WTC11 (cell line): Measurements from ENCODE around the gene GNPDA2. TPM values are rescaled to one million over a fixed set of nuclear protein-coding genes. Genes with fewer than 3 reads are reported as not detected.

Source experiments
- ATAC-seq: fragments of 200-7000 bp; cut with Tn5 transposase; 2 replicates; pipeline ENCODE4 v1.10.0; 2021; ENCODE audit warnings: mild to moderate bottlenecking, moderate library complexity
- CTCF ChIA-PET: fragments of 300-600 bp; sonication (Branson Sonifier 250); formaldehyde crosslinking; loops from one replicate; lab custom pipeline; 2021; ENCODE audit warnings: antibody characterized with exemption; lab: Charles Lee
- POLR2A ChIA-PET: fragments of 350-600 bp; sonication (Branson Sonifier 250); formaldehyde crosslinking; loops from one replicate; lab custom pipeline; 2021; ENCODE audit warnings: antibody characterized with exemption; lab: Charles Lee
- DNase-seq: peaks from one replicate; pipeline ENCODE4 v3.0.0; 2021; ENCODE audit warnings: low spot score
- H3K27ac Mint-ChIP-seq: 2 replicates; pipeline ENCODE4 v1.8.0; 2021; ENCODE audit warnings: mixed read lengths
- H3K27me3 Mint-ChIP-seq: 2 replicates; pipeline ENCODE4 v1.8.0; 2021; ENCODE audit warnings: low read depth, mild to moderate bottlenecking, moderate library complexity, mixed read lengths
- H3K36me3 Mint-ChIP-seq: 2 replicates; pipeline ENCODE4 v1.8.0; 2021; ENCODE audit warnings: mixed read lengths
- H3K4me1 Mint-ChIP-seq: 2 replicates; pipeline ENCODE4 v1.8.0; 2022; ENCODE audit warnings: mixed read lengths
- H3K4me3 Mint-ChIP-seq: 2 replicates; pipeline ENCODE4 v1.8.0; 2021; ENCODE audit warnings: mild to moderate bottlenecking, moderate library complexity, mixed read lengths
- H3K9me3 Mint-ChIP-seq: 2 replicates; pipeline ENCODE4 v1.8.0; 2021; ENCODE audit warnings: mixed read lengths
- ATF1 ChIP-seq: sonication (generic); formaldehyde crosslinking; IDR thresholded peaks from 2 replicates; pipeline ENCODE4 v1.8.1; 2023; ENCODE audit warnings: mild to moderate bottlenecking, moderate library complexity, missing genetic modification reagents
- CREM ChIP-seq: sonication (generic); formaldehyde crosslinking; IDR thresholded peaks from 2 replicates; pipeline ENCODE4 v1.8.1; 2022; ENCODE audit warnings: mild to moderate bottlenecking, missing genetic modification reagents, moderate library complexity
- E2F4 ChIP-seq: sonication (generic); formaldehyde crosslinking; IDR thresholded peaks from 2 replicates; pipeline ENCODE4 v1.8.1; 2022; ENCODE audit warnings: low read depth, mild to moderate bottlenecking, moderate library complexity, missing genetic modification reagents, borderline replicate concordance
- FOXK1 ChIP-seq: sonication (generic); formaldehyde crosslinking; IDR thresholded peaks from 2 replicates; pipeline ENCODE4 v1.8.0; 2022; ENCODE audit warnings: mild to moderate bottlenecking, moderate library complexity, missing genetic modification reagents
- JAZF1 ChIP-seq: fragments of 250-450 bp; sonication (Bioruptor Pico); IDR thresholded peaks from 2 replicates; pipeline ENCODE4 v1.9.0; 2021; ENCODE audit warnings: moderate library complexity, mild to moderate bottlenecking, inconsistent platforms
- NFYB ChIP-seq: sonication (generic); formaldehyde crosslinking; conservative IDR thresholded peaks from 2 replicates; pipeline ENCODE4 v1.8.0; 2022; ENCODE audit warnings: low read depth, missing genetic modification reagents
- PRRX2 ChIP-seq: fragments of 250-450 bp; sonication (Bioruptor Pico); IDR thresholded peaks from 2 replicates; pipeline ENCODE4 v1.8.0; 2021; ENCODE audit warnings: mild to moderate bottlenecking
- SMAD3 ChIP-seq: sonication (generic); formaldehyde crosslinking; IDR thresholded peaks from 2 replicates; pipeline ENCODE4 v1.8.0; 2022; ENCODE audit warnings: missing genetic modification reagents, mild to moderate bottlenecking, borderline replicate concordance
- SMAD4 ChIP-seq: sonication (generic); formaldehyde crosslinking; IDR thresholded peaks from 2 replicates; pipeline ENCODE4 v1.8.0; 2022; ENCODE audit warnings: mild to moderate bottlenecking, missing genetic modification reagents
- SOX15 ChIP-seq: fragments of 250-450 bp; sonication (Bioruptor Pico); IDR thresholded peaks from 2 replicates; pipeline ENCODE4 v1.9.0; 2021; ENCODE audit warnings: mild to moderate bottlenecking
- STAT6 ChIP-seq: sonication (generic); formaldehyde crosslinking; conservative IDR thresholded peaks from 2 replicates; pipeline ENCODE4 v1.8.1; 2023; ENCODE audit warnings: mild to moderate bottlenecking, low read depth, missing genetic modification reagents, moderate library complexity
- TEAD4 ChIP-seq: sonication (generic); formaldehyde crosslinking; IDR thresholded peaks from 2 replicates; pipeline ENCODE4 v1.8.0; 2022; ENCODE audit warnings: mild to moderate bottlenecking, missing genetic modification reagents
- TP53 ChIP-seq: sonication (generic); formaldehyde crosslinking; IDR thresholded peaks from 2 replicates; pipeline ENCODE4 v1.8.1; 2023; ENCODE audit warnings: mild to moderate bottlenecking, missing genetic modification reagents
- ZNF232 ChIP-seq: sonication (generic); formaldehyde crosslinking; IDR thresholded peaks from 2 replicates; pipeline ENCODE4 v1.8.0; 2022; ENCODE audit warnings: mild to moderate bottlenecking, missing genetic modification reagents
- ZNF396 ChIP-seq: fragments of 250-450 bp; sonication (Bioruptor Pico); IDR thresholded peaks from 2 replicates; pipeline ENCODE4 v1.8.0; 2021; ENCODE audit warnings: mild to moderate bottlenecking, moderate library complexity, borderline replicate concordance
- ZNF671 ChIP-seq: fragments of 250-450 bp; sonication (Bioruptor Pico); IDR thresholded peaks from 2 replicates; pipeline ENCODE4 v1.8.0; 2021; ENCODE audit warnings: mild to moderate bottlenecking
- total RNA-seq: library from RNA; stranded (reverse); gene quantifications from 3 replicates; pipeline ENCODE4 v1.2.3, GENCODE V29; 2021
- TF ChIP-seq, protein P1 (sequence below): sonication (generic); formaldehyde crosslinking; IDR thresholded peaks from 2 replicates; pipeline ENCODE4 v1.8.0; 2023; ENCODE audit warnings: missing genetic modification reagents, mild to moderate bottlenecking, borderline replicate concordance
- TF ChIP-seq, protein P2 (sequence below): sonication (generic); formaldehyde crosslinking; IDR thresholded peaks from 2 replicates; pipeline ENCODE4 v1.8.0; 2022; ENCODE audit warnings: missing genetic modification reagents

Gene GNPDA2
- total RNA-seq, 1 experiment from 2014 or later: 4.9 TPM

GRCh38 chr4:44720371-44720770, 6.0 kb downstream of the GNPDA2 start:
- ChIA-PET CTCF (no interaction called here), POLR2A (no interaction called here)
- Mint-ChIP-seq H3K4me1 (peaks cover 22% of the 10 kb centered on the region), H3K27ac (no peak overlapping the region), H3K36me3 (no peaks in the 10 kb centered on the region), H3K9me3 (no peaks in the 10 kb centered on the region), H3K27me3 (peaks cover 3% of the 10 kb centered on the region), H3K4me3 (no peak overlapping the region)
- DNase-seq (no peak), ATAC-seq (no peak)
- TF ChIP-seq ZNF396 (no peak), ZNF232 (CRISPR knock-in tag) (no peak), SOX15 (no peak), CREM (CRISPR knock-in tag) (no peak), SMAD3 (no peak), ATF1 (CRISPR knock-in tag) (no peak), PRRX2 (CRISPR knock-in tag) (no peak), TP53 (CRISPR knock-in tag) (no peak), ZNF671 (no peak), JAZF1 (CRISPR knock-in tag) (no peak), E2F4 (no peak), STAT6 (CRISPR knock-in tag) (no peak), SMAD4 (CRISPR knock-in tag) (no peak), FOXK1 (CRISPR knock-in tag) (no peak), TEAD4 (CRISPR knock-in tag) (no peak), NFYB (no peak)
- TF ChIP-seq, protein P1, sequence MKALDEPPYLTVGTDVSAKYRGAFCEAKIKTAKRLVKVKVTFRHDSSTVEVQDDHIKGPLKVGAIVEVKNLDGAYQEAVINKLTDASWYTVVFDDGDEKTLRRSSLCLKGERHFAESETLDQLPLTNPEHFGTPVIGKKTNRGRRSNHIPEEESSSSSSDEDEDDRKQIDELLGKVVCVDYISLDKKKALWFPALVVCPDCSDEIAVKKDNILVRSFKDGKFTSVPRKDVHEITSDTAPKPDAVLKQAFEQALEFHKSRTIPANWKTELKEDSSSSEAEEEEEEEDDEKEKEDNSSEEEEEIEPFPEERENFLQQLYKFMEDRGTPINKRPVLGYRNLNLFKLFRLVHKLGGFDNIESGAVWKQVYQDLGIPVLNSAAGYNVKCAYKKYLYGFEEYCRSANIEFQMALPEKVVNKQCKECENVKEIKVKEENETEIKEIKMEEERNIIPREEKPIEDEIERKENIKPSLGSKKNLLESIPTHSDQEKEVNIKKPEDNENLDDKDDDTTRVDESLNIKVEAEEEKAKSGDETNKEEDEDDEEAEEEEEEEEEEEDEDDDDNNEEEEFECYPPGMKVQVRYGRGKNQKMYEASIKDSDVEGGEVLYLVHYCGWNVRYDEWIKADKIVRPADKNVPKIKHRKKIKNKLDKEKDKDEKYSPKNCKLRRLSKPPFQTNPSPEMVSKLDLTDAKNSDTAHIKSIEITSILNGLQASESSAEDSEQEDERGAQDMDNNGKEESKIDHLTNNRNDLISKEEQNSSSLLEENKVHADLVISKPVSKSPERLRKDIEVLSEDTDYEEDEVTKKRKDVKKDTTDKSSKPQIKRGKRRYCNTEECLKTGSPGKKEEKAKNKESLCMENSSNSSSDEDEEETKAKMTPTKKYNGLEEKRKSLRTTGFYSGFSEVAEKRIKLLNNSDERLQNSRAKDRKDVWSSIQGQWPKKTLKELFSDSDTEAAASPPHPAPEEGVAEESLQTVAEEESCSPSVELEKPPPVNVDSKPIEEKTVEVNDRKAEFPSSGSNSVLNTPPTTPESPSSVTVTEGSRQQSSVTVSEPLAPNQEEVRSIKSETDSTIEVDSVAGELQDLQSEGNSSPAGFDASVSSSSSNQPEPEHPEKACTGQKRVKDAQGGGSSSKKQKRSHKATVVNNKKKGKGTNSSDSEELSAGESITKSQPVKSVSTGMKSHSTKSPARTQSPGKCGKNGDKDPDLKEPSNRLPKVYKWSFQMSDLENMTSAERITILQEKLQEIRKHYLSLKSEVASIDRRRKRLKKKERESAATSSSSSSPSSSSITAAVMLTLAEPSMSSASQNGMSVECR (CRISPR knock-in tag): no peak

DNA sequence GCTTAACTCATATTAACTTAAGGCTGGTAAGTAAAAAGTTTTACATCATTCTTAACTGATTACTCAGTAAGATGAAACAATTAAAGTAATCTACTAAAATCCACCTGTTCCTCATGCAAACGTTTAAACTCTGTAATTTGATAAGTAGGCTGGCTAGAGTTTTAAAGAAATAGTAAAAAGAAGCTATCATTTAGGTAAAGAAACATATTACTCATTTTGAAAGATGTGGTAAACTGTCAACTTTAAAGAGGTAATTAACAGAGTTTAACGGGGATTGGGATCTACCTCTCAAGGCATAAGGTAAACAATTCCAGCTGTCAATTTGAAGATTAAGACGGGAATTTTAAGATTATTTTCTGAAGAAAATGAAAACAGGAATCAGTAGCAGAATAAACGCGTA, 9.8 kb downstream of the GNPDA2 start:
- Mint-ChIP-seq H3K27ac (no peak overlapping the region), H3K4me1 (peaks cover 7% of the 10 kb centered on the region), H3K4me3 (no peak overlapping the region), H3K36me3 (0 out of 2 replicates have a peak, but pooled peaks cover 3% of the 10 kb centered on the region), H3K9me3 (no peaks in the 10 kb centered on the region), H3K27me3 (no peaks in the 10 kb centered on the region)
- POLR2A ChIA-PET: no interaction called here
- DNase-seq (no peak), ATAC-seq (no peak)
- CTCF ChIA-PET: interaction anchor here (1.6 kb wide), 1 partner anchor 10 kb away, joined by 3 read pairs; no protein-coding TSS in a partner anchor
- TF ChIP-seq, protein P2, sequence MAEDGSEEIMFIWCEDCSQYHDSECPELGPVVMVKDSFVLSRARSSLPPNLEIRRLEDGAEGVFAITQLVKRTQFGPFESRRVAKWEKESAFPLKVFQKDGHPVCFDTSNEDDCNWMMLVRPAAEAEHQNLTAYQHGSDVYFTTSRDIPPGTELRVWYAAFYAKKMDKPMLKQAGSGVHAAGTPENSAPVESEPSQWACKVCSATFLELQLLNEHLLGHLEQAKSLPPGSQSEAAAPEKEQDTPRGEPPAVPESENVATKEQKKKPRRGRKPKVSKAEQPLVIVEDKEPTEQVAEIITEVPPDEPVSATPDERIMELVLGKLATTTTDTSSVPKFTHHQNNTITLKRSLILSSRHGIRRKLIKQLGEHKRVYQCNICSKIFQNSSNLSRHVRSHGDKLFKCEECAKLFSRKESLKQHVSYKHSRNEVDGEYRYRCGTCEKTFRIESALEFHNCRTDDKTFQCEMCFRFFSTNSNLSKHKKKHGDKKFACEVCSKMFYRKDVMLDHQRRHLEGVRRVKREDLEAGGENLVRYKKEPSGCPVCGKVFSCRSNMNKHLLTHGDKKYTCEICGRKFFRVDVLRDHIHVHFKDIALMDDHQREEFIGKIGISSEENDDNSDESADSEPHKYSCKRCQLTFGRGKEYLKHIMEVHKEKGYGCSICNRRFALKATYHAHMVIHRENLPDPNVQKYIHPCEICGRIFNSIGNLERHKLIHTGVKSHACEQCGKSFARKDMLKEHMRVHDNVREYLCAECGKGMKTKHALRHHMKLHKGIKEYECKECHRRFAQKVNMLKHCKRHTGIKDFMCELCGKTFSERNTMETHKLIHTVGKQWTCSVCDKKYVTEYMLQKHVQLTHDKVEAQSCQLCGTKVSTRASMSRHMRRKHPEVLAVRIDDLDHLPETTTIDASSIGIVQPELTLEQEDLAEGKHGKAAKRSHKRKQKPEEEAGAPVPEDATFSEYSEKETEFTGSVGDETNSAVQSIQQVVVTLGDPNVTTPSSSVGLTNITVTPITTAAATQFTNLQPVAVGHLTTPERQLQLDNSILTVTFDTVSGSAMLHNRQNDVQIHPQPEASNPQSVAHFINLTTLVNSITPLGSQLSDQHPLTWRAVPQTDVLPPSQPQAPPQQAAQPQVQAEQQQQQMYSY: no peak
